Dermis lymphatic vessel endothelial cell (primary cell): ENCODE data around the gene RUFY1. TPM values are rescaled to one million over a fixed set of nuclear protein-coding genes. Genes with fewer than 3 reads are reported as not detected.

ENCODE experiments used
- total RNA-seq: library from RNA; depleted of rRNA; stranded (reverse); fragments of >200 nt; gene quantifications from 2 replicates; pipeline ENCODE4 v1.2.1, GENCODE V29; 2014

RUFY1 gene, protein sequence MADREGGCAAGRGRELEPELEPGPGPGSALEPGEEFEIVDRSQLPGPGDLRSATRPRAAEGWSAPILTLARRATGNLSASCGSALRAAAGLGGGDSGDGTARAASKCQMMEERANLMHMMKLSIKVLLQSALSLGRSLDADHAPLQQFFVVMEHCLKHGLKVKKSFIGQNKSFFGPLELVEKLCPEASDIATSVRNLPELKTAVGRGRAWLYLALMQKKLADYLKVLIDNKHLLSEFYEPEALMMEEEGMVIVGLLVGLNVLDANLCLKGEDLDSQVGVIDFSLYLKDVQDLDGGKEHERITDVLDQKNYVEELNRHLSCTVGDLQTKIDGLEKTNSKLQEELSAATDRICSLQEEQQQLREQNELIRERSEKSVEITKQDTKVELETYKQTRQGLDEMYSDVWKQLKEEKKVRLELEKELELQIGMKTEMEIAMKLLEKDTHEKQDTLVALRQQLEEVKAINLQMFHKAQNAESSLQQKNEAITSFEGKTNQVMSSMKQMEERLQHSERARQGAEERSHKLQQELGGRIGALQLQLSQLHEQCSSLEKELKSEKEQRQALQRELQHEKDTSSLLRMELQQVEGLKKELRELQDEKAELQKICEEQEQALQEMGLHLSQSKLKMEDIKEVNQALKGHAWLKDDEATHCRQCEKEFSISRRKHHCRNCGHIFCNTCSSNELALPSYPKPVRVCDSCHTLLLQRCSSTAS
- 50.3 and 68.7 TPM in 2 replicates for total RNA-seq

DNA sequence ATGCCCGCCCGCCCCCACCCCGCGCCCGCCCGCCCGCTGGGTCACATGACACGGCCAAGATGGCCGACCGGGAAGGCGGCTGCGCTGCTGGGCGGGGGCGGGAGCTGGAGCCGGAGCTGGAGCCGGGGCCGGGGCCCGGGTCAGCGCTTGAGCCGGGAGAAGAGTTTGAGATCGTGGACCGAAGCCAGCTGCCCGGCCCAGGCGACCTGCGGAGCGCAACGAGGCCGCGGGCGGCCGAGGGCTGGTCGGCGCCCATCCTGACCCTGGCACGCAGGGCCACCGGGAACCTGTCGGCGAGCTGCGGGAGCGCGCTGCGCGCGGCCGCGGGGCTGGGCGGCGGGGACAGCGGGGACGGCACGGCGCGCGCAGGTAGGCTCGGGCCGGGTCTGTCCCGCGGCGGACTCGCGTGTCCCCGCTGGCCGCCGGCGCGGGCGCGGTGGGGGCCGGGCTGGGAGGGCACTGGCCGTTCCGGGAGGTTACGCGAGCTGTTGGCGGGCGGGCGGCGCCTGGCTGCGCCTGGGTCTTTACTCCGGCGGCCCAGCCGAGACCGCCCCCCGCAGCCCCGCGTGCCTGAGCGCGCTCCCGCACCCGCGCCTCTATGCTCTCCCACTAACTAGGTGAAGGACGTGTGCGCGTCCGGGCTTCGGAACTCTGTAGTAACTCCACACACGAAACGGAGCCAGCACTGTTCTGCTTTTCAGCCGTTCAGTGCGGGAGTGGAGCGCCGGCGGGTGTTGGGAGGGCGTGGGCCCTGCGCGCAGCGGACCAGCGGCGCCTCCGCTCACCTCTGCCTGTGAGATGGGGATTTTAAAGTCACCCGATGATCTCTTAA, at the start of gene RUFY1:
TSS of gene RUFY1 (plus strand) at position 44 of the 832 bp plus-strand sequence. CDS start at position 60, 16 bp downstream.

DNA sequence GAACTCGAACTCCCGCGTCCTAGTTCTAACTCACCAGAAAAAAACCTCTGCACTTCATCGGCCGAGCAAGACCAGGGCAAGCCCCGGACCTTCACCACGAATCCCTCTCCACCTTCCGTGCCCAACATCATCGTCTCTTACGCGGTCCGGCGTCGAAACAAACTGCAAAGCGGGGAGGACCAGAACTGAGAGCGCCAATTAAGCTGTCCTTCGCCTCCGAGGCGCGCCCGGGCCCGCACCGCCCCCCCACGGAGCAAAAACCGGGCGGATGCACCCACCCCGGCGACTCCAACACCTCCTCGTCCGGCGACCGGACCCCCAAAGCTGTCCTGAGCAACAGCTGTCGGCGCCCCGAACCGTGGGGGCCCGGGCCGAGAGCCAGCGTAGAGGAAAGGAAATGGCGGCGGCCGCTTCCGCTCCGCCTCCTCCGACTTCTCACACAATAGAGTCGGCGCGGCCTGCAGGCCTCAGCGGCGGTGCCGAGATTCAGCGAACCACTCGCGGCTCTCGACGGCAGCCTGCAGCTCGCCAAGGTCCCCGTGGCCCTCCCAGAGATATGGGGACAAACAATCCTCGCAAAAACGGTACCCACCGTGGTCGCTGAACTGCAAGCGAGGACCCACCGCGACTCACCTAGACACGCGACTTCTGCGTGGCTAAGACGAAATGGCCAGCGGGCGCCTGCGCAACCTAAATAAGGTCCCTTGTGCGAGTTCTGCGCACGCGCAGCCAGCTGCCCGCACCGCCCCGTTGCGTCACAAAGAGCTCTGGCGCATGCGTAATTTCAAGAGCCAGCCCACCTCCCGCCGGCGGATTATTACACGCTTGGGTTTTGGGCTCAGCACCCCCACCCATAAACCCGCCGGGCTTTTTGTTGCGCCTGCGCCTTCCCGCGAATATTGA, 72.9 kb downstream of the RUFY1 start, which contains the start of gene HNRNPH1:
TSS of gene HNRNPH1 (minus strand) at position 669 of the 903 bp plus-strand sequence. CDS start at position 131, 538 bp downstream.

Other genes starting within 250 kb of the RUFY1 start
- 0.26 and 2.1 TPM in 2 replicates for gene ADAMTS2, start 205.1 kb upstream of the RUFY1 start, total RNA-seq
- 586 and 861 TPM in 2 replicates for gene HNRNPH1, start 73.1 kb downstream of the RUFY1 start, total RNA-seq
- 0.09 and 0.43 TPM in 2 replicates for gene CBY3, start 130.5 kb downstream of the RUFY1 start, total RNA-seq
- 897 and 1,028 TPM in 2 replicates for gene CANX, start 148.4 kb downstream of the RUFY1 start, total RNA-seq
- 6.4 and 8.9 TPM in 2 replicates for gene MAML1, start 182.3 kb downstream of the RUFY1 start, total RNA-seq
- gene LTC4S, start 243.4 kb downstream of the RUFY1 start, total RNA-seq = 0.33 and 0.52 TPM in 2 replicates